GM18517 (cell line): ENCODE results near the gene SCRG1.

Experiments
- ATAC-seq: cut with Tn5 transposase; IDR thresholded peaks from one replicate; pipeline ENCODE4 v1.9.1; 2021; ENCODE audit warnings: mild to moderate bottlenecking, moderate library complexity; ENCODE audit not compliant: unreplicated experiment

Gene SCRG1

DNA sequence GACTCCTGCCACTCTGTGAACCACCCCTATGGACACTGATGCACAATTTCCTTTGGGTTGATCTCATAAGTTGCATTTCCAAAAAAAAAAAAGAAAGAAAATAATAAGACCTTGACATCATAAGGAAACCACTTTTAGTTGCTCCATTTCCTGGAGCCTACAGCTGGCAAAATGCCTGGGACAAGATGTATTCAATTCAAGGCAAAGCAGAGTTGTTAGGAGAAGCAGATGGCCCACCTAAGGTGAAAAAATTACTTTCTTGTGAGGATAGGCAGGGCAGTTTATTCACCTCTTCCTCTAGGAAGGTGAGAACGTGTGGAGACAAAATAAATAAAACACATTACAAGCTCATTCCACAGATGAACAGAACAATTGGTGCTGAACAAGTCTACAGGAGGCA is 14.1 kb upstream of the SCRG1 start:
- no peak for ATAC-seq

DNA sequence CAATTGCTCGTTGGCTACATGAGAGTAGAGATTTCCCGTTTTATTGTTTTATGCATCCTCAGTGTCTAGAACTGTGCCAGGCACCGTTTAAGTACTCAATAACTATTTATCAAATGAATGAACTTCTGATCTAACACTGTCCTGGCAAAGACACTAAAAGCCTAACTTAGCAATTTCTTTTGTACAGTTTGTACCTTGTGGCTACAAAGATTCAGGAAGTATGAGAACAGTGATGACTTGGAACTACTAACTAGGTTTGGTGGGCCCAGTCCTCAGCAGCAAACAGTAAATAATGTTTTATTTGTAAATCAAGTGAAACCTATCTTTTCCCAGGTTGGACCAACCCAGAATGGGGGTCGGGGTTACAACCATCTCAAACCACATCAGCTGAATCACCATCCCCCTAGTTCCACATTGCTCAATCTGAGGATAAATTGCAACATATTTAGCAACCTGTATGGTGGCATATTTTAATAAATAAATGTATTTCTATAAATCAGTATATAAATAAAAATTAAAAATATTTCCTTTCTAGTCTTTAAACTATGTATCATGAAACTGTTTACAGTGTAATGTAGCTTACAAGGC is 12.3 kb upstream of the SCRG1 start:
- ATAC-seq: no peak

DNA sequence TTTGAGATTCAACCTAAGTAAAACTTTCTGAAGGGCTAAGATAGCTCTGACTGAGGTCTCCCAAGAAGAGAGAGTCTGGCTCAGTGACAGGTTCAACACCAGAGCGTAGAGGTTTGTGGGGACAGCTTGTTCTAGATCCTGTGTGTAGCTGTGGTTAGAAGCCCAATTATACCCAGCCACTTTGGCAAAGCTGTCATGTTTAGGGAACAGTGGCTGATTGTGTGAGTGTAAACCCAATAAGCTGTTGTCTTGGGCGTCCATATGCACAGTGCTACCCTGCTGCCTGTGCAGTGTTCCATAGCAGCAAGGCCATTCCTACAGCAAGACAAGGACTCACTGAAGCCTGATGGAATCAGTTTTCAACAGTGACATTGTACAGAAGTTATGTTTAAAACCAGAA is 11.2 kb upstream of the SCRG1 start:
- no peak for ATAC-seq

DNA sequence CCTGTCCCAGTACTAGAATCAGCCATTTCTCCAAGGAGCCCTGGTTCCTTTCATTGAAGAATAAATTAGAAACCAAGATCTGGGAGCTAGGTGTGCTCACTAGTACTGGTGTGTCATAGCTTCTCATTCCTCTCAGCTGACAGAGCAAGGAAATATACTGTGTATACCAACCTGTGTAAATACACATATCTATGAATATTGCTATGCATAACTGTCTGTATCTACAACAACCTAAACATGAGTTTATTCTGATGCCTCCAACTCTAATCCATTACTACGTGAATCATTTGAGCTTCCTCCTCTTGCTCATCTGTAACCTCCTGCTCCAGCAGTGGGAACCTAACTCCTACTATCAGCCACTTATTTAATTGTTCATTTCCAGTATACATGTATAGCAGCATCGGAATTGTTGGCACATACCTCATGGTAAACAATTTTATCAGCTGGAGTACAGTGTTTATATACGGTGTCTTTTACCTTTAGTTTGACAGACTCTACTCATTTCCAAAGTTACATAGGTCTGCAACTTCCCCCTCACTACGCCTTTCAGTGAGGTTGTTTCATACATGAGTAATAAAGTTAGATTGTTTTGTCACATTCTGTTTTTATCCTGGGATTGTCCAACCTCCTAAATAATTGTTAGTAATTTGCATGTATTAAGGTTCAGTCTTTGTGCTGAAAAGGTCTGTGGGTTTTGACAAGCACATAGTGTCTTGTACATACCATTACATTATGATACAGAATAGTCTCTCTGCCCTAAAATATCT is 7.1 kb upstream of the SCRG1 start:
- peak; percentile 42 for ATAC-seq

DNA sequence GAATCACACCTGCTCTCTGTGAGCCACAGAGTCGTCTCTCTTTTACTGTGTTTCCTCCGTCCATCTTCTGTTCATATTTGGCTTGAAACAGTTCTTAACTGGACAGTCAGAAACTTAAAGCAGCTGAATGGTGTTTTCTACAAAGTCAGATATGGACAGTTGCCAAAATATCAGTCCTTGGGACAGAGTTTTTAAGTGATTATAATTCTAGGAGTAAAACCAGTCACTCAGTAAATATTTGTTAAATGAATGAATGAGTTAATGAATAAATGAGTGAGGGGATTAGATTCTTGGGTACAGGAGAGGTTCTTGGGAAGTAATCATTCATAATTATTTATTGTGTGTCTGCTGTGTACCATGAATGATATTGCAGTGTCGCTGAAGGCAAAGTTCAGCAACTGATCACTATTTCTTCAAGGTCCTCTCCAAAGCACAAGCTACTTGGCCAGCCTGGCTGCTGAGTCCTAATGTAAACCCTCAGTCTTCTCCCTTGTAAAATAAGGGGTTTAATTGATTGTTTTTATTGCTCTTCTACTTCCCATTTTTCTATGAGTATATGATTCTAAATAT is 5.5 kb upstream of the SCRG1 start:
- ATAC-seq: no peak

DNA sequence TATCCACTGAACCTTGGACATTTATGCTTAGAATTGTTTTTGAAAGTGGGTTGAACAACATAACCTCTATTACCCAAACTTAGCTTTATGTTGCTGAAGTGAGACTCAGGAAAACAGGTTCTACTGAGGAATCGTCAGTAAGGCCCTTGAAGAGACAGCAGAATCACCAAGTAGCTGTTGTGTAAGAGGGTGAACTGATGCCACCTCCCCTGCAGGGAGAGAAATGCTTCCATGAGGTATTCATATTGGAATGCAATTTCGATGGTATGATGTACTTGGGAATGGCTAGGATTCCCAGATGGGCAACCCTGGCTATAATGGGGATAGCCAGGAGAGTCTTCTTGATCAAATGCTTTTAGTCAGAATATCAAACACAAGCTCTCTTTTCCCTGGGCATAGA is 4.1 kb upstream of the SCRG1 start:
- no peak for ATAC-seq

DNA sequence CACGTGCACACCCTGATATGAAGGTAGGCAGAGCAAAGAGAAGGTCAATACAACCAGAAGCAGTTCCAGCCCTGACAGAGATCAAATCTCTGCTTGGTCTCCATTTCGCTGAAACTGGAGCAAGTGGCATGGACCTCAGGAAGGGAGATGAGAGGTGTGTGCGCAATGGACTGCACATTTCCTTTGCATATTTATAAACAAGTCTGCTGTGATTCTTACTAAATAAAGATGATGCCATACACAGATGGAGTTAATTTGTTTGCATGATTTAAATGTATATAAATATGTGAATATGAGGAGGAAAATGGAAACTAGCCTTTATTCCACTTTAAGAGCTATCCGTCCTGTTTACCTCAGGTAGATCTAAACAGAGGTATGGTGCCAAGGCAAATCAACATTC is 2.1 kb upstream of the SCRG1 start:
- no peak for ATAC-seq

DNA sequence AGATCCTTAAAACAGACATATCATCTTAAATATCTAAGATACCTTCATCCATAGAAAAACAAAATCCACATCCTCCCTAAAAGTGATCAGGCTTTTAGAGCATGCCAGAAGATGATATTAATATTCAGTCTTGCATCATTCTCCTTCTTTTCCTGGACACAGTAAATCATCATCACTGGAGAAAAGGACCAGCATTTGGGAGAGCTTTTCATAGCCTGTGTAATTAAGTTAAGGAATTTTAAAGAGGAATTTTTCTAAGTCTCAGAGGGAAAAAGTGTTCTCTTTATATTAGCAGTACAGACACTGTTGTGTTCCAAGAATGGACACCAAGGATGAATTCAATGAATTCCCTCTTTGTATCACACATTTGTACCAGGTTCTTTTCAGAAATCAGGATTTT is 696 bp downstream of the SCRG1 start:
- ATAC-seq: no peak

DNA sequence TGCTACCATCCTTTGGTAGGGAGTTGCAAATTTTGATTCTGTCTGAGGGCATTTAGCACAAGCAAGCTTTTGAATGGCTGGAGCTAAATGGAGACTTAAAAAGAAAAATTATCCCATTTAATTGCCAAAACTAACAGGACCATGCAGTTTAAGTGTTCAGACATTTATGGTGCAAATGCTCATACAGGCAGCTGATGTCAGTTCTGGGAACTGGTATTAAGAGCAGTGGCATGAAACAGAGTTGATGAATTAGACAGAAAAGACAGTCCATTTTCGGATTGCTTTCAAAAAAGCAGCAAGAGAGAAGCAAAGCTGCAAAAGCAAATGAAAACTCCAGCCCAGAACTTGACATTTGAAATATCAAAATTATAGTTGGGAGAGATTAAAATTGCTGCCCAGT is 1.3 kb downstream of the SCRG1 start:
- ATAC-seq: no peak

DNA sequence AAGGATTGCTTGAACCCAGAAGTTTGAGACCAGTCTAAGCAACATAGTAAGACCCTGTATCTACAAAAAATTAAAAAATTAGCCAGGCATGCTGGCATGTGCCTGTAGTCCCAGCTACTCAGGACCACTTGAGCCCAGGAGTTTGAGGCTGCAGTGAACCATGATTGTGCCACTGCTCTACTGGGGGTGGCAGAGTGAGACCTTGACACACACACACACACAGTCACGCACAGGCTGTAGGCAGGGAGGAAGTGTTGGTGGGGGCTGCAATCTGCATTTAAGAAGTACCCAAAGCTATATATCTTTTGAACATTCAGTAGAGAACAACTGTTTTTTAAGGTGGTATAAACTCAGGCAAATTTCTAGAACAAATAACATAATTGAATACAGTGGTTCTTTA is 7.2 kb downstream of the SCRG1 start:
- no peak for ATAC-seq

DNA sequence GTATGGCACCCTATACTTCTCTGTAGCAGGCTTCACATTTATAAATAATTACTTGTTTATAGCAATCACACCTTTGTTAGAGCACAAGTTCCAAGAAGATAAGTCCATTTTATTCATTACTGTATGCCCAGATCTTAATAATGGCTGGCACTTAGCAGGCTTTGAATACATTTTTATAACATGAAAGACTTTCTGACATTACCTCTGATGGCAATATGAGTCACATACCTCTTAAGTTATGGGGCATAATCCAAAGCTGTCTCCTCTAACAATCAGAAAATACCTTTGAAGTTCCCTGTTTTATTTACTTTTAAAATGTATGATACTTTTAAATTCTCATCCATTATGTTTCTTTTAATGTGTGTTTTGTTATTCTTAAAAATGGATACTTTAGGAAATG is 12.2 kb downstream of the SCRG1 start:
- no peak for ATAC-seq

DNA sequence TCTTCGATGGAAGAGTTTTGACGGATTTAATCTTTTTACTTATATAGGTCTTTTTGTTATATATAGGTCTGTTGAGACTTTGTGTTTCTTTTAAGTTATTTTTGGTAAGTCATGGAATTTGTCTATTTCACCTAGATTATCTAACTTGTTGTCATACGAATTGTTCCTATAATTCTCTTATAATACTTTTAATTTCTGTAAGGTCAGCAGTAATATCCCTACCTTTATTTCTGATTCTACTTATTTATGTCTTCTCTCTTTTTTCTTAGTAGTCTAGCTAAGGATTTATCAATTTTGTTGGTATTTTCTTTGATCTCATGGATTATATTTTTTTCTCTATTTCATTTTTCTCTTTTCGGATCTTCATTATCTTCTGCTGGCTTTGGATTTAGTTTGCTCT is 16.6 kb downstream of the SCRG1 start:
- no peak for ATAC-seq

DNA sequence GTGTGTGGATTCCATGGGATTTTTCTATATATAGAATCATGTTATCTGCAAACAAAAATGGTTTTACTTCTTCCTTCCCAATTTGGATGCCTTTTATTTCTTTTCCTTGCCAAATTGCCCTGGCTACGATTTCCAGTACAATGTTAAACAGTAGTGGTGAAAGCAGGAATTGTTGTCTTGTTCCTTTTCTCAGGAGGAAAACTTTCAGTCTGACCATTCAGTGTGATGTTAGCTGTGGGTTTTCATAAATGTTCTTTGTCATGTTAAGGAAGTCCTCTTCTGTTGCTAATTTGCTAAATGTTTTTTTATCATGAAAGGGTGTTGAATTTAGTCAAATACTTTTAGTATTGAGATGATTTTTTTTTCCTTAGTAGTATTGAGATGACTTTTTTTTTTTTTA is 17.3 kb downstream of the SCRG1 start:
- no peak for ATAC-seq

DNA sequence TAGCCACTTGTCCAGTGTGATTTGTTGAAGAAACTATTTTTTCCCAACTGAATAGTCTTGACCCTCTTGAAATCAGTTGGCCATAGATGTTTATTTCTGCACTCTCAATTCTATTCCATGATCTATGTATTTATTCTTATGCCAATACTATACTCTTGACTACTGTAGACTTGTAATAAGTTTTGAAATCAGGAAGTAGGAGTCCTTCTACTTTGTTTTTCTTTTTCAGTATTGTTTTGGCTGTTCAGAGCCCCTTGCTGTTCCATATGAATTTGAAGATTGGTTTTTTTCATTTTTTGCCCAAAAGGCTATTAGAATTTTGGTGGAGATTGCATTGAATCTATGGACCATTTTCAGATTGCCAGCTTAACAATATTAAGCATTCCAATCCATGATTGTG is 17.9 kb downstream of the SCRG1 start:
- no peak for ATAC-seq

DNA sequence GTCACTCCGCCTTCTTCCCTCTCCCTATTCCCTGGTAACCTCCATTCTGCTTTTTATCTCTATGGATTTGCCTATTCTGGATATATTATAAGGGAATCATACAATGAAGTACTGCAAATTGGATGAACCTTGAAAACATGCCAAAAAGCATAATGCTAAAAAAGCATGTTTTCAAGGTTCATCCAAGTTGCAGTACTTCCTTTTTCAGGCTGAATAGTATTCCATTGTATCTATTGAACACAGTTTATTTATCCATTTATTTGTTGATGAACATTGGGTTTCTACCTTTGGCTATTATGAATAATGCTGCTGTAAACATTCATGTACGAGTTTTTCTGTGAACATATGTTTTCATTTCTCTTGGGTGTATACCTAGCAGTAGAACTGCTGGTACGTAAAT is 19.0 kb downstream of the SCRG1 start:
- ATAC-seq: no peak

DNA sequence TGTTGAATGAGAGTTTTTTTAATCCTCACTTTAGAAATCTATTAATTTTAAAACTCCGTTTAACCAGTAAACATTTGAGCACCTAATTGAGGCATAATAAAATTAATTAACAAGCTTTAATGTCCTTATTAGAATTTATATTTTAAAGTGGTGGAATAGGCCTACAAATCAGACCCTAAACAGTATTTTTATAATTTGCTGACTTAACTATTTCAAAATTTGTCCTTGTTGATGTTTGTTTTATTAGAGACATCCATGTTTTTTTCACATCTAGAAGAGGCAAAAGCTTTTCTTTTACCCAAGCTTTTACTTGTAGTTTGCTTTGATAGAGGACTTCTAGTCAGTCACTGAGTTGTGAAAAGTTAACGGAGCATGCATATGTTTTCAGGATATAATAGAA is 24.3 kb downstream of the SCRG1 start:
- no peak for ATAC-seq

DNA sequence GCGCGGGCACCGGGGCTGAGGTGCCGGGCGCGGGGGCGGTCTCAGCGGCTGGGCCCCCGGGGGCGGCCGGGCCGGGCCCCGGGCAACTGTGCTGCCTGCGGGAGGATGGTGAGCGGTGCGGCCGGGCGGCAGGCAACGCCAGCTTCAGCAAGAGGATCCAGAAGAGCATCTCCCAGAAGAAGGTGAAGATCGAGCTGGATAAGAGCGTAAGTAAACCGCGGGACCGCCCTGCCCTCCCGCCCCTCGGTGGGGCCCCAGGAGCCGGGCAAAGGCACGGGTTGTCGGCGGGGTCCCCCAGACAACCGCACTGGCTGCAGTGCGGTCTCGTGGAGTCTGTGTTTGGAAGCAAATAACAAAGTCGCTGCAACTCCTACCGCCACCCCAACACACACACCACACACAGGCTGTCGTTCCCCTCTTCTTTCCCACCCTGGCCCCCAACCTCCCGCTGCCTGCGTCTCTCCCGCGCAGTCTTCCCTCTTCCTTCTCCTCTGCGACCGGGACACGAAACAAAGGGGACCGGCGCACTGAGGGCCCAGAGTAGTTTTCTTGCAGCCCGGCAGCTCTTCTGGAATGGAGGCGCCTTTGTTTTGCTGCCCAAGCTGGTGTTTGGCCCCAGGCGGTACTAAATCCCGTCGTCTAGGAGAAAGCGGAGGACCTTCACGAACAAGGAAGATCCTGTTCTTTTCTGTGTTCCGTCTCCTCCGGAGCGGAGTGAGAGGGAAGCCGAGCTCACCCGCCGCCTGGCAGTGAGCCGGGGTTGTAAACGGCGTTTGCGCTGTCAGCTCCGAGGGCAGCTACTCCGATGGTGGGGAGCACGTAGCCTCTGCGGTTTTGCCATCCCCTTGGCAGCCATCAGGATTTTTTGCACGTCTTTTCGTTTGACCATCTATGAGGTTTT is 27.4 kb downstream of the SCRG1 start:
- peak; percentile 25 for ATAC-seq

DNA sequence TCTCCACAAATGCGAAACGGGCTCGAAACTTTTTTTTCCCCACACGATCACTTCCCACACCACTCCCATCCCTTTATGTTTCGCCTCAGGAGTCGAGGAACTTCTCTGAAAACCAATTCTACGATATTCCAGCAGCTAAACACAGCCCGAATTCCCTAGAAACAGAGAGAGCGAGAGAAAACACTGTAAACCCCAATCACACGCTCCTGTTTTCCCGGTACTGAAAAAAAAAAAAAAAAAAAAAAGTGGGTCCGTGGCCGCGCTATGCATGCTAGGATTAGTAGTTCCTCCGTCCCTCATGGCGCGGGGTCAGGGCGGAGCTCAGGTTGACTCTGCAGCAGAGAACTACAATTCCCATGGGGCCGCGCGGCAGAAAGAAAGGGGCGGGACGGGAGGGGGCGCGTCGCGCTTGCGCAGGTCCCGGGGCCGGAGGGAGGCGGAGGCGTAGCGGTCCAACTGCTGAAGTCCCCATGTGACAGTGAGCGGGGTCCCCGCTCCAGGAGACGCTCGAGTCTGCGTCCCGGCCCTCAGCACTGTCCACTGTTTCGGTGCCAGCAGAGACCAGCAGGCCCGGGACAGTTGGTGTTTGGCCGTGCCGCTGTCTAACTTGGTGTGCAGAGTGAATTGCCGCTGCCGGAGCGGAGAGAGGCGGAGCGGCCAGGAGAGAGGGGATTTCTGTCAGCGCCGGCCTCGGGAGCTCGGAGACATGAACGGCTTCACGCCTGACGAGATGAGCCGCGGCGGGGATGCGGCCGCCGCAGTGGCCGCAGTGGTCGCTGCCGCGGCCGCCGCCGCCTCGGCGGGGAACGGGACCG is 28.2 kb downstream of the SCRG1 start, which contains the start of gene SAP30:
TSS of gene SAP30 (plus strand) at position 478 of the 815 bp plus-strand sequence. CDS start at position 707, 229 bp downstream.
- peak; percentile 60 for ATAC-seq

DNA sequence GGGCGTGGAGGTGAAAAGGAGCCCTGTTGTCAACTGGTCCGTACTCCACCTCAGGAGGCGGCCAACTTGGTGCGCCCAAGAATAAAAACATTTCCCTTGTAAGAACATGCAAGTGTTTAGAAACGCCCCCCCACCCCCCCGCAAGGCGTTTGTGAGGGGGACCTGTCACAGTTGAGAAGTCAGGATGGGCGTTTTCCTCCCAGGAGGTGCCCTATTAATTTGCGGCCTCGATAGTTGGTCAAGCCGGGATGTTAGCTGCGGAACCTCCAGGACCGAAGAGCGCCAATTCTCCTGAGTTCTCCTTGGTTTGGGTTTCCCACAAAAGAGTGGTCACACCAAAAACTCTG is 28.8 kb downstream of the SCRG1 start:
- ATAC-seq: peak; percentile 1

DNA sequence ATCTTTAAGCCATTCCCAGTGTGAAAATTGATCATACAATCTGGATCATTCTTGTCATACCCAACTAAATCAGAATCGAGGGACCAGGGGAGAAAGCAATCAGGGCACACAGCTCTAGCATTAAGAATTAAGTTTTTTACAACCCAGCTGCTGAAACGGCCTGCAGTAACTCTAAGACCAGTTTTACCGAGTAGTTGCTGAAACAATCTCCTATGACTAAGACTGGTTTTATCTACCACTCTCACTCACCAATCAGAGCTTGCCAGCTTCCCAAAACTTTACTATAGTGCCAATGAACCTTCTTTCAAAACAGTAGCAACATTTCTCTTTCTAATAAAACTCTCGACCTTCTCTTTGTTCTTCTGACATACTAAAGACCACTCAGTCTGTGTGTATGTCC is 31.0 kb downstream of the SCRG1 start:
- ATAC-seq: no peak

DNA sequence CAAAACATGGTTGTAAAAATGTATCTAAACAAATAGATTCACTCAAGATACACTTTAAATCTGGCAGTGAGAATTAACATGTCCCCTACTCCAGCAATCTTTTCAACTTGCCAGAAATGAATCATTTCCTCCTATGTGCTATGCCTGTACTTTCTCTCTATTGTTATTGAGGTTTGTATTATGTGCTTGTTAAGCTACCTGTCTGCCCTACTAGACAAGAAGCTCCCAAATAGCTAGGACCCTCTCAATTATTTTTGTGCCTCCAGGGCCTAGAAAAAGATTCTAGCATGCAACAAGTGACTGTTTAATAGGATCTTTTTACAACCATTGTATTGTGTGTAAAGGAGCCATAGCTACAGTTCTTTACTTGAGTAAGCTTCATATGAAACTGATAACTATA is 31.6 kb downstream of the SCRG1 start:
- ATAC-seq: peak; percentile 36
